WTC11 (cell line): ENCODE results near the gene SINHCAF. TPM values are rescaled to one million over a fixed set of nuclear protein-coding genes. Genes with fewer than 3 reads are reported as not detected.

ENCODE experiments used
- ATAC-seq: fragments of 200-7000 bp; cut with Tn5 transposase; 2 replicates; pipeline ENCODE4 v1.10.0; 2021; ENCODE audit warnings: mild to moderate bottlenecking, moderate library complexity
- CTCF ChIA-PET: fragments of 300-600 bp; sonication (Branson Sonifier 250); formaldehyde crosslinking; loops from one replicate; lab custom pipeline; 2021; ENCODE audit warnings: antibody characterized with exemption; lab: Charles Lee
- POLR2A ChIA-PET: fragments of 350-600 bp; sonication (Branson Sonifier 250); formaldehyde crosslinking; loops from one replicate; lab custom pipeline; 2021; ENCODE audit warnings: antibody characterized with exemption; lab: Charles Lee
- DNase-seq: peaks from one replicate; pipeline ENCODE4 v3.0.0; 2021; ENCODE audit warnings: low spot score
- H3K27ac Mint-ChIP-seq: 2 replicates; pipeline ENCODE4 v1.8.0; 2021; ENCODE audit warnings: mixed read lengths
- H3K27me3 Mint-ChIP-seq: 2 replicates; pipeline ENCODE4 v1.8.0; 2021; ENCODE audit warnings: low read depth, mild to moderate bottlenecking, moderate library complexity, mixed read lengths
- H3K36me3 Mint-ChIP-seq: 2 replicates; pipeline ENCODE4 v1.8.0; 2021; ENCODE audit warnings: mixed read lengths
- H3K4me1 Mint-ChIP-seq: 2 replicates; pipeline ENCODE4 v1.8.0; 2022; ENCODE audit warnings: mixed read lengths
- H3K4me3 Mint-ChIP-seq: 2 replicates; pipeline ENCODE4 v1.8.0; 2021; ENCODE audit warnings: mild to moderate bottlenecking, moderate library complexity, mixed read lengths
- H3K9me3 Mint-ChIP-seq: 2 replicates; pipeline ENCODE4 v1.8.0; 2021; ENCODE audit warnings: mixed read lengths
- ARID4B ChIP-seq: sonication (generic); formaldehyde crosslinking; IDR thresholded peaks from 2 replicates; pipeline ENCODE4 v1.8.0; 2023; ENCODE audit warnings: missing genetic modification reagents, mild to moderate bottlenecking, borderline replicate concordance
- ATF3 ChIP-seq: sonication (generic); formaldehyde crosslinking; conservative IDR thresholded peaks from 2 replicates; pipeline ENCODE4 v1.8.1; 2022; ENCODE audit warnings: mild to moderate bottlenecking, missing genetic modification reagents
- GRHL2 ChIP-seq: fragments of 250-450 bp; sonication (Bioruptor Pico); IDR thresholded peaks from 2 replicates; pipeline ENCODE4 v1.8.0; 2022; ENCODE audit warnings: mild to moderate bottlenecking, moderate library complexity; ENCODE audit not compliant: insufficient replicate concordance, severe bottlenecking
- GTF2I ChIP-seq: fragments of 250-450 bp; sonication (Bioruptor Pico); conservative IDR thresholded peaks from 2 replicates; pipeline ENCODE4 v1.4.0; 2021; ENCODE audit warnings: mild to moderate bottlenecking
- HMGXB4 ChIP-seq: sonication (generic); formaldehyde crosslinking; IDR thresholded peaks from 2 replicates; pipeline ENCODE4 v1.8.1; 2023; ENCODE audit warnings: mild to moderate bottlenecking, moderate library complexity, missing genetic modification reagents
- JAZF1 ChIP-seq: fragments of 250-450 bp; sonication (Bioruptor Pico); IDR thresholded peaks from 2 replicates; pipeline ENCODE4 v1.9.0; 2021; ENCODE audit warnings: moderate library complexity, mild to moderate bottlenecking, inconsistent platforms
- KAT7 ChIP-seq: sonication (generic); formaldehyde crosslinking; IDR thresholded peaks from 2 replicates; pipeline ENCODE4 v1.8.1; 2023; ENCODE audit warnings: missing genetic modification reagents, mild to moderate bottlenecking, borderline replicate concordance
- MAX ChIP-seq: sonication (generic); formaldehyde crosslinking; IDR thresholded peaks from 2 replicates; pipeline ENCODE4 v1.8.0; 2022; ENCODE audit warnings: mild to moderate bottlenecking, missing genetic modification reagents
- MXD4 ChIP-seq: fragments of 250-450 bp; sonication (Bioruptor Pico); IDR thresholded peaks from 2 replicates; pipeline ENCODE4 v1.8.0; 2021; ENCODE audit warnings: mild to moderate bottlenecking, moderate library complexity, borderline replicate concordance
- MYBL2 ChIP-seq: sonication (generic); formaldehyde crosslinking; IDR thresholded peaks from 2 replicates; pipeline ENCODE4 v1.8.1; 2023; ENCODE audit warnings: mild to moderate bottlenecking, moderate library complexity, missing genetic modification reagents
- NFYB ChIP-seq: sonication (generic); formaldehyde crosslinking; conservative IDR thresholded peaks from 2 replicates; pipeline ENCODE4 v1.8.0; 2022; ENCODE audit warnings: low read depth, missing genetic modification reagents
- NR1H2 ChIP-seq: sonication (generic); formaldehyde crosslinking; IDR thresholded peaks from 2 replicates; pipeline ENCODE4 v1.9.0; 2021; ENCODE audit warnings: mild to moderate bottlenecking, moderate library complexity, missing genetic modification reagents
- RORB ChIP-seq: fragments of 250-450 bp; sonication (Bioruptor Pico); IDR thresholded peaks from 2 replicates; pipeline ENCODE4 v1.9.0; 2021; ENCODE audit warnings: mild to moderate bottlenecking
- ZBTB21 ChIP-seq: sonication (generic); formaldehyde crosslinking; IDR thresholded peaks from 2 replicates; pipeline ENCODE4 v1.8.1; 2023; ENCODE audit warnings: mild to moderate bottlenecking, missing genetic modification reagents, borderline replicate concordance
- ZNF232 ChIP-seq: sonication (generic); formaldehyde crosslinking; IDR thresholded peaks from 2 replicates; pipeline ENCODE4 v1.8.0; 2022; ENCODE audit warnings: mild to moderate bottlenecking, missing genetic modification reagents
- ZNF263 ChIP-seq: sonication (generic); formaldehyde crosslinking; IDR thresholded peaks from 2 replicates; pipeline ENCODE4 v1.8.1; 2022; ENCODE audit warnings: low read depth, mild to moderate bottlenecking, moderate library complexity, missing genetic modification reagents
- ZNF317 ChIP-seq: sonication (generic); formaldehyde crosslinking; IDR thresholded peaks from 2 replicates; pipeline ENCODE4 v1.8.1; 2023; ENCODE audit warnings: low read depth, mild to moderate bottlenecking, moderate library complexity, missing genetic modification reagents, borderline replicate concordance
- ZNF396 ChIP-seq: fragments of 250-450 bp; sonication (Bioruptor Pico); IDR thresholded peaks from 2 replicates; pipeline ENCODE4 v1.8.0; 2021; ENCODE audit warnings: mild to moderate bottlenecking, moderate library complexity, borderline replicate concordance
- total RNA-seq: library from RNA; stranded (reverse); gene quantifications from 3 replicates; pipeline ENCODE4 v1.2.3, GENCODE V29; 2021

SINHCAF gene
- total RNA-seq, 1 experiment from 2014 or later = 407 TPM

GRCh38 chr12:31297572-31298514 is 28.1 kb downstream of the SINHCAF start (continued):
- TF ChIP-seq ARID4B (CRISPR knock-in tag) (no peak), ZNF263 (CRISPR knock-in tag) (no peak), ZNF396 (CRISPR knock-in tag) (no peak), GRHL2 (CRISPR knock-in tag) (no peak)

GRCh38 chr12:31289441-31289840 is 36.5 kb downstream of the SINHCAF start:
- H3K4me3 Mint-ChIP-seq = no peak overlapping the region
- ChIA-PET POLR2A (interaction anchor here (0.9 kb wide), 1 partner anchor 11 kb away, joined by 3 read pairs; no protein-coding TSS in a partner anchor), CTCF (interaction anchor here (1.0 to 3.1 kb wide), 2 partner anchors 17 to 52 kb away, joined by 3 to 13 read pairs; no protein-coding TSS in a partner anchor)
- no peaks in the 10 kb centered on the region for H3K9me3 Mint-ChIP-seq
- ATAC-seq (no peak), DNase-seq (no peak)
- H3K27ac Mint-ChIP-seq = peak overlapping the region; percentile 92; the same call in 1 of the 2 replicates
- H3K36me3 Mint-ChIP-seq = peaks cover 89% of the 10 kb centered on the region
- no peaks in the 10 kb centered on the region for H3K27me3 Mint-ChIP-seq
- TF ChIP-seq GTF2I (CRISPR knock-in tag) = no peak
- no peak for TF ChIP-seq MAX (CRISPR knock-in tag)
- no peak for TF ChIP-seq ATF3 (CRISPR knock-in tag)
- TF ChIP-seq NFYB (CRISPR knock-in tag) = no peak
- TF ChIP-seq MXD4 = no peak
- TF ChIP-seq ZNF317 (CRISPR knock-in tag) = no peak
- TF ChIP-seq MYBL2 (CRISPR knock-in tag) = no peak
- TF ChIP-seq ZBTB21 (CRISPR knock-in tag) = no peak
- no peak for TF ChIP-seq RORB (CRISPR knock-in tag)
- no peak for TF ChIP-seq HMGXB4 (CRISPR knock-in tag)
- no peak for TF ChIP-seq JAZF1
- peaks cover 20% of the 10 kb centered on the region for H3K4me1 Mint-ChIP-seq

GRCh38 chr12:31288381-31288780 is 37.6 kb downstream of the SINHCAF start:
- ATAC-seq = peak; percentile 66
- Mint-ChIP-seq H3K27me3 (no peaks in the 10 kb centered on the region), H3K27ac (peak overlapping the region; percentile 92), H3K4me3 (no peak overlapping the region), H3K9me3 (no peaks in the 10 kb centered on the region), H3K4me1 (peaks cover 20% of the 10 kb centered on the region), H3K36me3 (peaks cover 89% of the 10 kb centered on the region)
- ChIA-PET POLR2A (no interaction called here), CTCF (interaction anchor here (3.1 kb wide), 1 partner anchor 16 kb away, joined by 13 read pairs; no protein-coding TSS in a partner anchor)
- DNase-seq = peak; percentile 44
- no peak for TF ChIP-seq RORB (CRISPR knock-in tag)
- TF ChIP-seq NR1H2 (CRISPR knock-in tag) = no peak
- TF ChIP-seq KAT7 (CRISPR knock-in tag) = no peak
- TF ChIP-seq ZNF232 (CRISPR knock-in tag) = no peak
